Esophagus muscularis mucosa (tissue), 3 donors: ENCODE data around the gene ORM2.

Source experiments
- CTCF ChIP-seq, 3 experiments: fragments of 200-600 bp in 2 of 3; fragments of 450-650 bp in 1 of 3; sonication (generic) in 2 of 3; IDR thresholded peaks; one replicate each; pipeline ENCODE4 v1.5.1; 2017 to 2019; ENCODE audit warnings: antibody characterized with exemption in 3 of 3, mild to moderate bottlenecking in 2 of 3, moderate library complexity in 1 of 3
- EP300 ChIP-seq: sonication (generic); formaldehyde crosslinking; IDR thresholded peaks from one replicate; pipeline ENCODE4 v1.6.1; 2017; ENCODE audit warnings: antibody characterized with exemption

GRCh38 chr9:114281473-114282103, 48.1 kb upstream of the ORM2 start:
- TF ChIP-seq CTCF (IDR thresholded peaks at IDR 0.05): no peak
- TF ChIP-seq EP300: no peak
